OCI-LY1 (cell line): Measurements from ENCODE around the gene LRFN2.

ENCODE experiments used
- H2AFZ ChIP-seq: fragments of 200-600 bp; sonication (generic), shearing (Covaris generic); 2 replicates; pipeline ENCODE4 v1.6.0; 2014; ENCODE audit warnings: antibody characterized with exemption, mild to moderate bottlenecking, low read length
- H3F3A ChIP-seq: fragments of 200-600 bp; sonication (generic), shearing (Covaris generic); 2 replicates; pipeline ENCODE4 v1.6.0; 2014; ENCODE audit warnings: mild to moderate bottlenecking, antibody characterized with exemption, low read length, moderate library complexity; ENCODE audit not compliant: insufficient read depth
- H3K27ac ChIP-seq: fragments of 200-600 bp; sonication (generic); 2 replicates; pipeline ENCODE4 v1.5.1; 2014; ENCODE audit warnings: low read length, mixed run types, mild to moderate bottlenecking, low read depth; ENCODE audit not compliant: poor library complexity, severe bottlenecking
- H3K27me3 ChIP-seq: fragments of 200-600 bp; sonication (generic); 2 replicates; pipeline ENCODE4 v1.6.0; 2014; ENCODE audit warnings: antibody characterized with exemption, mild to moderate bottlenecking, low read length, moderate library complexity; ENCODE audit not compliant: insufficient read depth
- H3K36me3 ChIP-seq: fragments of 200-600 bp; sonication (generic); 2 replicates; pipeline ENCODE4 v1.6.1; 2014; ENCODE audit warnings: mild to moderate bottlenecking, antibody characterized with exemption, low read length, moderate library complexity, mixed read lengths; ENCODE audit not compliant: insufficient read depth
- H3K4me1 ChIP-seq: fragments of 200-600 bp; sonication (generic); 2 replicates; pipeline ENCODE4 v1.5.1; 2014; ENCODE audit warnings: mild to moderate bottlenecking, low read length, moderate library complexity; ENCODE audit not compliant: insufficient read depth, severe bottlenecking
- H3K4me2 ChIP-seq: fragments of 200-600 bp; sonication (generic), shearing (Covaris generic); 2 replicates; pipeline ENCODE4 v1.6.1; 2014; ENCODE audit warnings: low read length
- H3K4me3 ChIP-seq: fragments of 200-600 bp; sonication (generic); 2 replicates; pipeline ENCODE4 v1.5.1; 2014; ENCODE audit warnings: low read length, low read depth, mild to moderate bottlenecking, mixed read lengths; ENCODE audit not compliant: poor library complexity, severe bottlenecking
- H3K79me2 ChIP-seq: fragments of 200-600 bp; shearing (Covaris generic); 2 replicates; pipeline ENCODE4 v1.6.1; 2016; ENCODE audit warnings: mixed run types, low read length, mixed read lengths; ENCODE audit not compliant: insufficient read depth
- H3K9ac ChIP-seq: fragments of 200-600 bp; sonication (generic), shearing (Covaris generic); 2 replicates; pipeline ENCODE4 v1.6.1; 2014; ENCODE audit warnings: mild to moderate bottlenecking, low read length, mixed read lengths
- H3K9me2 ChIP-seq: fragments of 200-600 bp; sonication (generic), shearing (Covaris generic); 2 replicates; pipeline ENCODE4 v1.6.1; 2014; ENCODE audit warnings: low read depth, mild to moderate bottlenecking, low read length, mixed read lengths
- H3K9me3 ChIP-seq: fragments of 200-600 bp; shearing (Covaris generic); 2 replicates; pipeline ENCODE4 v1.6.1; 2014; ENCODE audit warnings: low read length, mixed read lengths
- H4K20me1 ChIP-seq: fragments of 200-600 bp; sonication (generic), shearing (Covaris generic); 2 replicates; pipeline ENCODE4 v1.6.0; 2016; ENCODE audit warnings: mild to moderate bottlenecking, low read length; ENCODE audit not compliant: insufficient read depth
- CTCF ChIP-seq: fragments of 200-600 bp; sonication (generic), shearing (Covaris generic); IDR thresholded peaks from 2 replicates; pipeline ENCODE4 v1.5.1; 2017; ENCODE audit warnings: mild to moderate bottlenecking, antibody characterized with exemption, low read length, moderate library complexity, mixed read lengths
- EZH2 ChIP-seq: fragments of 200-600 bp; sonication (generic), shearing (Covaris generic); IDR thresholded peaks from 2 replicates; pipeline ENCODE4 v1.8.0; 2017; ENCODE audit warnings: borderline replicate concordance, mixed run types, mild to moderate bottlenecking, antibody characterized with exemption, low read length, moderate library complexity, mixed read lengths

The LRFN2 gene

DNA sequence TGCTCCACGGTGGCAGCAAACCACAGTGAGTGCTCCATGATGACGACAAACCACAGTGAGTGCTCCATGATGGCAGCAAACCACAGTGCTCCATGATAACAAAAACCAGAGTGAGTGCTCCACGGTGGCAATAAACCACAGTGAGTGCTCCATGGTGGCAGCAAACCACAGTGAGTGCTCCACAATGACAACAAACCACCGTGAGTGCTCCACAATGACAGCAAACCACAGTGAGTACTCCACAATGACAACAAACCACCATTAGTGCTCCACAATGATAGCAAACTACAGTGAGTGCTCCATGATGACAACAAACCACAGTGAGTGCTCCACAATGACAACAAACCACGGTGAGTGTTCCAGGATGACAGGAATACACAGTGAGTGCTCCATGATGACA, 36.0 kb upstream of the LRFN2 start:
- H3K9ac ChIP-seq = no peak overlapping the region
- no peaks in the 10 kb centered on the region for H3K4me1 ChIP-seq
- H3K27me3 ChIP-seq = peaks cover 4% of the 10 kb centered on the region; the same call in 1 of the 2 replicates
- no peaks in the 10 kb centered on the region for H4K20me1 ChIP-seq
- H3K4me2 ChIP-seq = no peak overlapping the region
- no peak overlapping the region for H3K27ac ChIP-seq
- no peak overlapping the region for H3K4me3 ChIP-seq
- H3K79me2 ChIP-seq = no peaks in the 10 kb centered on the region
- H2AFZ ChIP-seq = no peak overlapping the region
- peaks cover 2% of the 10 kb centered on the region; the same call in 1 of the 2 replicates for H3K9me3 ChIP-seq
- no peaks in the 10 kb centered on the region for H3K9me2 ChIP-seq
- TF ChIP-seq CTCF (no peak), EZH2 (no peak)
- H3F3A ChIP-seq = no peaks in the 10 kb centered on the region
- no peaks in the 10 kb centered on the region for H3K36me3 ChIP-seq

DNA sequence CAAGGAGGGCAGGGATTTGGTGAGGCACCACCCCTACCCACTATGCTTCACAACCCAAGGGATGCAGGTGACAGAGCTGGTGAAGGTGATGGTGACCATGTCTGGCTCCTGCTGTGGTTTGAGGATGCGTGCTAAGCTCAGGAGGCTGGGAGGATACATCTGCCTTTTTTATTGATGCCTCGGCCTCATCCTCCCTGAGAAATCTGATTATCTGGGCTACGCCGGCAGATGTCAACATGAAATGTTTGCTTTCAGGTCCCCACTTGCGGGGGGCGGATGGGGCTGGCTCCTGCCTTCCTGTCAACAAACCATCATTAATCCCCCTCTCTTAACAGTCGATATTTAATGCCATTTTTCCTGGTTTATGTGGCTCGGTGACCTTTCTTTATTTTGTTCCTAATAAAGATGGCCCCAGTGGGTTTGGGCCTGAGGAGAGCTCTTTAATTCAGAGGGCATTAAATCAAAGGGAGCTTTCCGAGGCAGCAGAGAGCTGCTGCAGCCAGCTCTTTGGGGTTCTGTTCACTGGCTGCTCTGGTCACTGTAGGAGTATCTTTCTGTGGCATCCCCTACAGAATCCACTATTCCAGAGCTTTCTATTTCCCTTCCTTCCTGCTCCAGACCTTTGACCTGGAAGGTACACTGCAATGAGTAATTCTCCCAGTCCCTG, 33.5 kb upstream of the LRFN2 start:
- no peaks in the 10 kb centered on the region for H3F3A ChIP-seq

GRCh38 chr6:40614671-40615070, 27.5 kb upstream of the LRFN2 start:
- no peak overlapping the region for H3K9ac ChIP-seq
- H3K4me2 ChIP-seq = no peak overlapping the region
- no peaks in the 10 kb centered on the region for H3K79me2 ChIP-seq
- TF ChIP-seq EZH2 = no peak
- no peak for TF ChIP-seq CTCF
- no peaks in the 10 kb centered on the region for H3K4me1 ChIP-seq
- no peaks in the 10 kb centered on the region for H3K9me3 ChIP-seq
- H3K36me3 ChIP-seq = no peaks in the 10 kb centered on the region
- no peak overlapping the region for H3K27ac ChIP-seq
- H3K4me3 ChIP-seq = no peak overlapping the region
- H4K20me1 ChIP-seq = no peaks in the 10 kb centered on the region
- no peaks in the 10 kb centered on the region; the same call in 1 of the 2 replicates for H3K27me3 ChIP-seq
- no peaks in the 10 kb centered on the region for H3K9me2 ChIP-seq
- H2AFZ ChIP-seq = no peak overlapping the region
- H3F3A ChIP-seq = no peaks in the 10 kb centered on the region

More for the DNA sequence above, 33.5 kb upstream of the LRFN2 start:
- Histone ChIP-seq H3K4me1 (no peaks in the 10 kb centered on the region), H3K9me3 (no peaks in the 10 kb centered on the region), H3K36me3 (no peaks in the 10 kb centered on the region), H3K27me3 (peaks cover 4% of the 10 kb centered on the region; the same call in 1 of the 2 replicates), H3K27ac (no peak overlapping the region), H3K4me2 (no peak overlapping the region), H3K4me3 (no peak overlapping the region), H2AFZ (no peak overlapping the region), H3K9ac (no peak overlapping the region), H3K9me2 (no peaks in the 10 kb centered on the region), H3K79me2 (no peaks in the 10 kb centered on the region), H4K20me1 (no peaks in the 10 kb centered on the region)
- TF ChIP-seq EZH2 (no peak), CTCF (no peak)
